ENCODE measurements around the gene GALNT16. TPM values are rescaled to one million over a fixed set of nuclear protein-coding genes. Genes with fewer than 3 reads are reported as not detected.

Gene GALNT16
- total and polyA plus RNA-seq, 2 donors (not counting 3 experiments of a cell fraction or from before 2014, with no cell fraction given), result 0.39 to 0.49 TPM

DNA sequence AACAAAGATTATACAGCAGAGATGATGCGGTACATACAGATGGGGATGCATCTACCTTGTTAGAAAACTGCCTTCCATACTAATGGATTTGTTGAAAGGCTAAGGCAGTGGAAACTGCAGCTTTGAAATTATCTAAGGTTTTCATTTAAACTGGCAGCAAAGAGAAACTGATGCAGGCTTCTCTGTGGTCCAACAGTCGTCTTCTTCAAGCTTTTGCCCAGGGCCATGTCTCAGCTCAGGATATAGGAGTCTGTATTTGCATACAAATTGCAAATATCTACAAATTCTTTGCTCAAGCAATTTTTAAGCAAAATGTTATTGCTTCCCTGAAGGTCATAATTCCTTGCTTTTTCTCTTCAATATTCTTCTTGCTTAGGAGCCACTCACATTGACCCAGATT lies 104.4 kb downstream of the GALNT16 start:
- dilution Hi-C loops (cut with MboI; ENCODE audit: extremely low pct_ligation_motif_present, low sequenced_read_pairs) (no loop called here), intact Hi-C loops (cut with micrococcal nuclease) (no loop called here)
- TF ChIP-seq FOS (IDR thresholded peaks at IDR 0.05; ENCODE audit: borderline replicate concordance, insufficient read depth, low read length) (no peak), EZH2 (IDR thresholded peaks at IDR 0.05; ENCODE audit: borderline replicate concordance, low read depth, low read length, severe bottlenecking) (no peak)
- TF ChIP-seq, protein P1, sequence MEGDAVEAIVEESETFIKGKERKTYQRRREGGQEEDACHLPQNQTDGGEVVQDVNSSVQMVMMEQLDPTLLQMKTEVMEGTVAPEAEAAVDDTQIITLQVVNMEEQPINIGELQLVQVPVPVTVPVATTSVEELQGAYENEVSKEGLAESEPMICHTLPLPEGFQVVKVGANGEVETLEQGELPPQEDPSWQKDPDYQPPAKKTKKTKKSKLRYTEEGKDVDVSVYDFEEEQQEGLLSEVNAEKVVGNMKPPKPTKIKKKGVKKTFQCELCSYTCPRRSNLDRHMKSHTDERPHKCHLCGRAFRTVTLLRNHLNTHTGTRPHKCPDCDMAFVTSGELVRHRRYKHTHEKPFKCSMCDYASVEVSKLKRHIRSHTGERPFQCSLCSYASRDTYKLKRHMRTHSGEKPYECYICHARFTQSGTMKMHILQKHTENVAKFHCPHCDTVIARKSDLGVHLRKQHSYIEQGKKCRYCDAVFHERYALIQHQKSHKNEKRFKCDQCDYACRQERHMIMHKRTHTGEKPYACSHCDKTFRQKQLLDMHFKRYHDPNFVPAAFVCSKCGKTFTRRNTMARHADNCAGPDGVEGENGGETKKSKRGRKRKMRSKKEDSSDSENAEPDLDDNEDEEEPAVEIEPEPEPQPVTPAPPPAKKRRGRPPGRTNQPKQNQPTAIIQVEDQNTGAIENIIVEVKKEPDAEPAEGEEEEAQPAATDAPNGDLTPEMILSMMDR (IDR thresholded peaks at IDR 0.05; ENCODE audit: extremely low read depth in 1 of 2, insufficient read depth in 1 of 2, low read depth in 1 of 2, low read length in 2 of 2), result no peak
- no peak overlapping the region for H2AFZ ChIP-seq (ENCODE audit: low read depth, low read length)
- no peaks in the 10 kb centered on the region for H3K9me3 ChIP-seq (replicated peaks; ENCODE audit: control insufficient read depth, insufficient read depth, low read length)
- CTCF ChIA-PET, result interaction anchor here (2.5 kb wide), 1 partner anchor 235 kb away, joined by 6 read pairs; no protein-coding TSS in a partner anchor
- H4K20me1 ChIP-seq (replicated peaks; ENCODE audit: control insufficient read depth, extremely low read depth, insufficient read depth, low read length), result no peaks in the 10 kb centered on the region
- DNase-seq (ENCODE audit: low read depth, low spot score) (no peak), FAIRE-seq (no peak)
- peaks cover 0 to 2% of the 10 kb centered on the region in 2 experiments for H3K27me3 ChIP-seq (ENCODE audit: control insufficient read depth in 2 of 2, insufficient read depth in 2 of 2, low read length in 2 of 2)
- no peak overlapping the region for H3K4me2 ChIP-seq (ENCODE audit: insufficient read depth, low read length)
- H3K36me3 ChIP-seq (ENCODE audit: control insufficient read depth in 2 of 2, extremely low read depth in 1 of 2, insufficient read depth in 2 of 2, low read length in 2 of 2), result no peaks in the 10 kb centered on the region
- no peak overlapping the region for H3K4me3 ChIP-seq (replicated peaks in 1 of 3; ENCODE audit: insufficient read depth in 1 of 3, low read depth in 1 of 3, low read length in 3 of 3)
- no peaks in the 10 kb centered on the region for H3K9me1 ChIP-seq (replicated peaks; ENCODE audit: control insufficient read depth, extremely low read depth, insufficient read depth, low read length)
- POLR2A ChIA-PET, result no interaction called here
- BruUV-seq (replicated peaks), result no TSS peak
- H3K4me1 ChIP-seq (ENCODE audit: control insufficient read depth, extremely low read depth, insufficient read depth, low read length), result no peaks in the 10 kb centered on the region
- no peak overlapping the region for H3K9ac ChIP-seq (replicated peaks; ENCODE audit: extremely low read depth, insufficient read depth, low read length)
- H3K79me2 ChIP-seq (ENCODE audit: control insufficient read depth, insufficient read depth, low read length), result no peaks in the 10 kb centered on the region
- no peak overlapping the region for H3K27ac ChIP-seq (ENCODE audit: insufficient read depth, low read depth, low read length)

DNA sequence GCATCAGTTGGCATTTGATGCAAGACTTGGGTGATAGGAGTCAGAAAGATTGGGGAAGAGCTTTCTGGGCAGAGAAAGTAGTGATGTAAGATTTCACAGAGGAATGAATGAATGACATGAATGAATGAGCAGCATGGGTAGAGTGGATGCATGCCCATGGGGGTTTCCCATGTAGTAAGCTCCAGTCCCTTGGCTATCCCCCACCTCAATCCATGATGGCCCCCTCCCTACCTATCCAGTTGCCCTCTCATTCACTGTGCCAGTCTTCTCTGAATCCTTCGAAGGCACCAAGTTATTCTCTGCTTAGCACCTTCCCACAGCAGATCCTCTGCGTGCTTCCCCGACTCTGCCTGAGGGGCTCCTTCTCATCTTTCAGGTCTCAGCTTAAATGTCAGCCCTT lies 106.1 kb downstream of the GALNT16 start:
- FAIRE-seq, result no peak
- CTCF ChIA-PET, result interaction anchor here (0.9 to 2.5 kb wide), 4 partner anchors 19 to 237 kb away, joined by 3 to 6 read pairs (median 4); no protein-coding TSS in a partner anchor
- Histone ChIP-seq H3K9me1 (replicated peaks; ENCODE audit: control insufficient read depth, extremely low read depth, insufficient read depth, low read length) (no peaks in the 10 kb centered on the region), H2AFZ (ENCODE audit: low read depth, low read length) (no peak overlapping the region), H3K27me3 (ENCODE audit: control insufficient read depth in 2 of 2, insufficient read depth in 2 of 2, low read length in 2 of 2) (peaks cover 0 to 2% of the 10 kb centered on the region in 2 experiments), H3K9me3 (replicated peaks; ENCODE audit: control insufficient read depth, insufficient read depth, low read length) (no peaks in the 10 kb centered on the region), H3K4me2 (ENCODE audit: insufficient read depth, low read length) (no peak overlapping the region), H3K4me1 (ENCODE audit: control insufficient read depth, extremely low read depth, insufficient read depth, low read length) (no peaks in the 10 kb centered on the region), H3K27ac (ENCODE audit: insufficient read depth, low read depth, low read length) (no peak overlapping the region), H3K79me2 (ENCODE audit: control insufficient read depth, insufficient read depth, low read length) (no peaks in the 10 kb centered on the region), H3K4me3 (replicated peaks in 1 of 3; ENCODE audit: insufficient read depth in 1 of 3, low read depth in 1 of 3, low read length in 3 of 3) (no peak overlapping the region), H3K9ac (replicated peaks; ENCODE audit: extremely low read depth, insufficient read depth, low read length) (no peak overlapping the region), H3K36me3 (ENCODE audit: control insufficient read depth in 2 of 2, extremely low read depth in 1 of 2, insufficient read depth in 2 of 2, low read length in 2 of 2) (no peaks in the 10 kb centered on the region), H4K20me1 (replicated peaks; ENCODE audit: control insufficient read depth, extremely low read depth, insufficient read depth, low read length) (no peaks in the 10 kb centered on the region)
- intact Hi-C loops (cut with micrococcal nuclease), result no loop called here
- no peak for DNase-seq (ENCODE audit: low read depth, low spot score)
- TF ChIP-seq, protein P2, sequence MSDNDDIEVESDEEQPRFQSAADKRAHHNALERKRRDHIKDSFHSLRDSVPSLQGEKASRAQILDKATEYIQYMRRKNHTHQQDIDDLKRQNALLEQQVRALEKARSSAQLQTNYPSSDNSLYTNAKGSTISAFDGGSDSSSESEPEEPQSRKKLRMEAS (IDR thresholded peaks at IDR 0.05; ENCODE audit: insufficient read depth, insufficient read length), result no peak
- TF ChIP-seq POLR2AphosphoS5 (IDR thresholded peaks at IDR 0.05; ENCODE audit: insufficient read depth, low read depth, low read length) (no peak), EZH2 (IDR thresholded peaks at IDR 0.05; ENCODE audit: borderline replicate concordance, low read depth, low read length, severe bottlenecking) (no peak), MYC (IDR thresholded peaks at IDR 0.05; ENCODE audit: low read depth, low read length) (no peak)
- TF ChIP-seq, protein P1 (IDR thresholded peaks at IDR 0.05; ENCODE audit: extremely low read depth in 1 of 2, insufficient read depth in 1 of 2, low read depth in 1 of 2, low read length in 2 of 2), result no peak
- POLR2A ChIA-PET, result no interaction called here
- BruUV-seq (replicated peaks), result no TSS peak
- dilution Hi-C loops (cut with MboI; ENCODE audit: extremely low pct_ligation_motif_present, low sequenced_read_pairs), result no loop called here

Data from endothelial cell of umbilical vein (primary cell).